HCT116 (cell line): Measurements from ENCODE around the gene ATG14. TPM values are rescaled to one million over a fixed set of nuclear protein-coding genes. Genes with fewer than 3 reads are reported as not detected.

ENCODE experiments used
- ATAC-seq: fragments of 200-7000 bp; cut with Tn5 transposase; 2 replicates; pipeline ENCODE4 v1.9.1; 2020; ENCODE audit warnings: mild to moderate bottlenecking, moderate library complexity
- BruUV-seq: library from RNA; stranded (reverse); fragments of 400-500 nt; replicated peaks from 2 replicates; lab custom pipeline; 2021; lab: Mats Ljungman, UMichigan
- CTCF ChIA-PET: fragments of 300-600 bp; sonication (Branson Sonifier 250); formaldehyde crosslinking; loops from one replicate; lab custom pipeline; 2021; ENCODE audit warnings: antibody characterized with exemption; lab: Charles Lee
- POLR2A ChIA-PET: fragments of 300-600, 350-600 bp; sonication (Branson Sonifier 250); formaldehyde crosslinking; loops from one replicate; lab custom pipeline; 2021; ENCODE audit warnings: antibody characterized with exemption; lab: Charles Lee
- RAD21 ChIA-PET, 2 experiments: fragments of 300-600 bp; sonication (Branson Sonifier 250); formaldehyde crosslinking; loops; one replicate each; lab custom pipeline; 2023; ENCODE audit warnings: low total read pairs in 2 of 2; ENCODE audit not compliant: uncharacterized antibody in 2 of 2, unreplicated experiment in 2 of 2, low non-redundant PET in 1 of 2; lab: Charles Lee
- DNase-seq: peaks from one replicate; pipeline ENCODE4 v3.0.0-alpha.2; 2010; ENCODE audit warnings: low read depth, low spot score
- H2AFZ ChIP-seq: fragments of 200-600 bp; shearing (Covaris generic), sonication (generic); 2 replicates; pipeline ENCODE4 v1.6.1; 2017; ENCODE audit warnings: low read depth, mixed run types, mixed read lengths, antibody characterized with exemption, low read length; ENCODE audit not compliant: poor library complexity, severe bottlenecking
- H3K27ac ChIP-seq: 2 replicates; pipeline ENCODE4 v1.5.1; 2012; ENCODE audit warnings: low read depth, low read length
- H3K27me3 ChIP-seq: fragments of 200-600 bp; sonication (generic); 2 replicates; pipeline ENCODE4 v1.6.1; 2016; ENCODE audit warnings: mixed run types, low read length, mixed read lengths; ENCODE audit not compliant: insufficient read depth
- H3K36me3 ChIP-seq, 2 experiments: fragments of 200-500 bp in 1 of 2; fragments of 200-600 bp in 1 of 2; sonication (Bioruptor generic) in 1 of 2; sonication (generic) in 1 of 2; 2 replicates each; pipeline versions ENCODE4 v1.5.1 to v1.6.1; 2014 to 2016; ENCODE audit warnings: low read length in 2 of 2, inconsistent platforms in 1 of 2, mixed read lengths in 1 of 2, mixed run types in 1 of 2; ENCODE audit not compliant: insufficient read depth in 2 of 2, control insufficient read depth in 1 of 2
- H3K4me1 ChIP-seq, 2 experiments: fragments of 200-600 bp in 1 of 2; sonication (generic) in 1 of 2; 2 replicates each; pipeline versions ENCODE4 v1.5.1 to v1.6.1; 2012 to 2017; ENCODE audit warnings: low read length in 2 of 2, inconsistent platforms in 1 of 2, mild to moderate bottlenecking in 1 of 2, mixed read lengths in 1 of 2, mixed run types in 1 of 2, moderate library complexity in 1 of 2; ENCODE audit not compliant: insufficient read depth in 2 of 2, control insufficient read depth in 1 of 2
- H3K4me2 ChIP-seq: fragments of 200-600 bp; sonication (generic); 2 replicates; pipeline ENCODE4 v1.6.1; 2017; ENCODE audit warnings: mixed run types, low read length, mixed read lengths
- H3K4me3 ChIP-seq, 2 experiments: fragments of 200-600 bp in 1 of 2; sonication (generic) in 1 of 2; replicated peaks in 1 of 2; 2 replicates each; pipeline ENCODE4 v1.5.1; 2011 to 2016; ENCODE audit warnings: low read length in 2 of 2, control low read depth in 1 of 2, low read depth in 1 of 2, mild to moderate bottlenecking in 1 of 2, mixed read lengths in 1 of 2, mixed run types in 1 of 2
- H3K79me2 ChIP-seq: fragments of 200-600 bp; sonication (generic); 2 replicates; pipeline ENCODE4 v1.6.1; 2017; ENCODE audit warnings: mild to moderate bottlenecking, mixed run types, low read length, moderate library complexity, mixed read lengths; ENCODE audit not compliant: insufficient read depth
- H3K9ac ChIP-seq: fragments of 200-600 bp; sonication (generic); 2 replicates; pipeline ENCODE4 v1.6.1; 2016; ENCODE audit warnings: low read length, mixed read lengths
- H3K9me2 ChIP-seq: fragments of 200-600 bp; sonication (generic), shearing (Covaris generic); 2 replicates; pipeline ENCODE4 v1.6.1; 2017; ENCODE audit warnings: mixed run types, mild to moderate bottlenecking, moderate library complexity; ENCODE audit not compliant: insufficient read depth
- H3K9me3 ChIP-seq, 2 experiments: fragments of 200-500 bp in 1 of 2; fragments of 200-600 bp in 1 of 2; sonication (Bioruptor generic) in 1 of 2; sonication (generic) in 1 of 2; 2 replicates each; pipeline ENCODE4 v1.6.1; 2014 to 2017; ENCODE audit warnings: low read length in 2 of 2, mixed read lengths in 2 of 2, inconsistent platforms in 1 of 2, low read depth in 1 of 2, mild to moderate bottlenecking in 1 of 2, mixed run types in 1 of 2, moderate library complexity in 1 of 2; ENCODE audit not compliant: control insufficient read depth in 1 of 2, insufficient read depth in 1 of 2
- H4K20me1 ChIP-seq: fragments of 200-600 bp; sonication (generic), shearing (Covaris generic); 2 replicates; pipeline ENCODE4 v1.6.1; 2017; ENCODE audit warnings: mixed run types, mild to moderate bottlenecking, moderate library complexity; ENCODE audit not compliant: insufficient read depth
- CBX3 ChIP-seq: IDR thresholded peaks from 2 replicates; pipeline ENCODE4 v1.6.1; 2012; ENCODE audit warnings: low read depth
- CEBPB ChIP-seq: IDR thresholded peaks from 2 replicates; pipeline ENCODE4 v1.6.1; 2012; ENCODE audit warnings: low read depth
- EGR1 ChIP-seq: IDR thresholded peaks from 2 replicates; pipeline ENCODE4 v1.6.1; 2012; ENCODE audit warnings: low read depth
- EZH2 ChIP-seq: fragments of 200-600 bp; sonication (generic); IDR thresholded peaks from 2 replicates; pipeline ENCODE4 v1.6.1; 2017; ENCODE audit warnings: antibody characterized with exemption, mixed run types
- JUND ChIP-seq: IDR thresholded peaks from 2 replicates; pipeline ENCODE4 v1.6.1; 2012
- POLR2A ChIP-seq: IDR thresholded peaks from 2 replicates; pipeline ENCODE4 v1.7.0; 2011; ENCODE audit warnings: borderline replicate concordance; ENCODE audit not compliant: insufficient read depth, insufficient read length; ENCODE audit errors: extremely low read depth
- POLR2AphosphoS5 ChIP-seq: IDR thresholded peaks from 2 replicates; pipeline ENCODE4 v1.6.1; 2011; ENCODE audit warnings: mild to moderate bottlenecking, low read depth, low read length, moderate library complexity
- RAD21 ChIP-seq: IDR thresholded peaks from 2 replicates; pipeline ENCODE4 v1.6.1; 2012; ENCODE audit warnings: low read depth, mild to moderate bottlenecking
- SP1 ChIP-seq: IDR thresholded peaks from 2 replicates; pipeline ENCODE4 v1.6.1; 2012; ENCODE audit warnings: low read depth
- SRF ChIP-seq: IDR thresholded peaks from 2 replicates; pipeline ENCODE4 v1.6.1; 2012; ENCODE audit warnings: low read depth
- TCF7L2 ChIP-seq: IDR thresholded peaks from 2 replicates; pipeline ENCODE4 v1.7.0; 2011; ENCODE audit warnings: borderline replicate concordance, inconsistent platforms; ENCODE audit not compliant: insufficient read depth, insufficient read length; ENCODE audit errors: extremely low read depth
- ZNF274 ChIP-seq: fragments of 200-500 bp; sonication (Bioruptor generic); IDR thresholded peaks from 2 replicates; pipeline ENCODE4 v1.6.1; 2014; ENCODE audit warnings: mild to moderate bottlenecking, low read depth, low read length, inconsistent platforms
- intact Hi-C: fragments of 100-400 bp; cut with micrococcal nuclease; formaldehyde crosslinking; loops from 2 replicates; pipeline ENCODE4 v1.10.0; 2022
- total RNA-seq: library from RNA; stranded (reverse); gene quantifications from one replicate; pipeline ENCODE4 v1.2.1, GENCODE V29; 2021; ENCODE audit not compliant: unreplicated experiment
- TF ChIP-seq, protein P1 (sequence below): IDR thresholded peaks from 2 replicates; pipeline ENCODE4 v1.6.1; 2011; ENCODE audit warnings: mild to moderate bottlenecking, low read length, moderate library complexity; ENCODE audit not compliant: insufficient replicate concordance; ENCODE audit errors: extremely low read depth
- TF ChIP-seq, protein P2 (sequence below), 3 experiments: fragments of 200-600 bp in 1 of 3; sonication (generic) in 1 of 3; IDR thresholded peaks in 2 of 3; conservative IDR thresholded peaks in 1 of 3; 2 replicates each; pipeline ENCODE4 v1.5.1; 2012 to 2017; ENCODE audit warnings: low read depth in 2 of 3, low read length in 2 of 3, antibody characterized with exemption in 1 of 3, borderline replicate concordance in 1 of 3, control low read depth in 1 of 3, mild to moderate bottlenecking in 1 of 3, mixed read lengths in 1 of 3, mixed run types in 1 of 3, moderate library complexity in 1 of 3; ENCODE audit not compliant: insufficient read depth in 1 of 3
- TF ChIP-seq, protein P3 (sequence below): IDR thresholded peaks from 2 replicates; pipeline ENCODE4 v1.6.1; 2012; ENCODE audit warnings: low read depth
- TF ChIP-seq, protein P4 (sequence below): IDR thresholded peaks from 2 replicates; pipeline ENCODE4 v1.6.1; 2012

The ATG14 gene
- total RNA-seq, 1 experiment from 2014 or later = 9.9 TPM

DNA sequence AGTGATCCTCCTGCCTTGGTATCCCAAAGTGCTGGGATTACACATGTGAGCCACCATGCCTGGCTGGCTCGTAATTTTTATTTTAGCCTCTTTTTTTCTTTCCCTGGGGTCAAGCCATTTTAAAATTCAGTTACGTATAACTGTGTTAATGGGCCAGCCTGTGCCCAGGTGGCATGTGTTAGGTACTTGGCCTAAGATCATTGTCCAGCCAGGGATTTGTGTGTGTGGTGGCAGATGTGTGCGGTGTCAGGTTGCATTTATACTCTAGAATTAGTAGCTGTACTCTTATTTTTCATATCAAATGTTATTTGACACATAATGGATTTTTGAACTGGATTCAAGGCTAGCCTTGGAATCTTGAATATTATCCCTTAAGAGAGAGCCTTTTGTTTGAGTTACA is 71.1 kb downstream of the ATG14 start:
- Histone ChIP-seq H3K36me3 (no peaks in the 10 kb centered on the region), H3K4me1 (peaks cover 0 to 7% of the 10 kb centered on the region in 2 experiments; a peak in 1 of 4 replicates), H4K20me1 (no peaks in the 10 kb centered on the region)
- no TSS peak for BruUV-seq
- CTCF ChIA-PET = no interaction called here
- no peak for ATAC-seq
- RAD21 ChIA-PET = no interaction called here
- TF ChIP-seq RAD21 (no peak), SP1 (no peak), CBX3 (no peak), EGR1 (no peak), JUND (no peak), TCF7L2 (no peak), EZH2 (no peak), SRF (no peak), ZNF274 (no peak), POLR2AphosphoS5 (no peak), POLR2A (no peak), CEBPB (no peak)
- TF ChIP-seq, protein P1, sequence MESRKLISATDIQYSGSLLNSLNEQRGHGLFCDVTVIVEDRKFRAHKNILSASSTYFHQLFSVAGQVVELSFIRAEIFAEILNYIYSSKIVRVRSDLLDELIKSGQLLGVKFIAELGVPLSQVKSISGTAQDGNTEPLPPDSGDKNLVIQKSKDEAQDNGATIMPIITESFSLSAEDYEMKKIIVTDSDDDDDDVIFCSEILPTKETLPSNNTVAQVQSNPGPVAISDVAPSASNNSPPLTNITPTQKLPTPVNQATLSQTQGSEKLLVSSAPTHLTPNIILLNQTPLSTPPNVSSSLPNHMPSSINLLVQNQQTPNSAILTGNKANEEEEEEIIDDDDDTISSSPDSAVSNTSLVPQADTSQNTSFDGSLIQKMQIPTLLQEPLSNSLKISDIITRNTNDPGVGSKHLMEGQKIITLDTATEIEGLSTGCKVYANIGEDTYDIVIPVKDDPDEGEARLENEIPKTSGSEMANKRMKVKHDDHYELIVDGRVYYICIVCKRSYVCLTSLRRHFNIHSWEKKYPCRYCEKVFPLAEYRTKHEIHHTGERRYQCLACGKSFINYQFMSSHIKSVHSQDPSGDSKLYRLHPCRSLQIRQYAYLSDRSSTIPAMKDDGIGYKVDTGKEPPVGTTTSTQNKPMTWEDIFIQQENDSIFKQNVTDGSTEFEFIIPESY = no peak
- TF ChIP-seq, protein P2, sequence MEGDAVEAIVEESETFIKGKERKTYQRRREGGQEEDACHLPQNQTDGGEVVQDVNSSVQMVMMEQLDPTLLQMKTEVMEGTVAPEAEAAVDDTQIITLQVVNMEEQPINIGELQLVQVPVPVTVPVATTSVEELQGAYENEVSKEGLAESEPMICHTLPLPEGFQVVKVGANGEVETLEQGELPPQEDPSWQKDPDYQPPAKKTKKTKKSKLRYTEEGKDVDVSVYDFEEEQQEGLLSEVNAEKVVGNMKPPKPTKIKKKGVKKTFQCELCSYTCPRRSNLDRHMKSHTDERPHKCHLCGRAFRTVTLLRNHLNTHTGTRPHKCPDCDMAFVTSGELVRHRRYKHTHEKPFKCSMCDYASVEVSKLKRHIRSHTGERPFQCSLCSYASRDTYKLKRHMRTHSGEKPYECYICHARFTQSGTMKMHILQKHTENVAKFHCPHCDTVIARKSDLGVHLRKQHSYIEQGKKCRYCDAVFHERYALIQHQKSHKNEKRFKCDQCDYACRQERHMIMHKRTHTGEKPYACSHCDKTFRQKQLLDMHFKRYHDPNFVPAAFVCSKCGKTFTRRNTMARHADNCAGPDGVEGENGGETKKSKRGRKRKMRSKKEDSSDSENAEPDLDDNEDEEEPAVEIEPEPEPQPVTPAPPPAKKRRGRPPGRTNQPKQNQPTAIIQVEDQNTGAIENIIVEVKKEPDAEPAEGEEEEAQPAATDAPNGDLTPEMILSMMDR (IDR thresholded peaks at IDR 0.05 in 2 of 3, conservative IDR thresholded peaks at IDR 0.05 in 1 of 3; ENCODE audit: borderline replicate concordance in 1 of 3, insufficient read depth in 1 of 3, low read depth in 2 of 3, low read length in 2 of 3) = no peak
- TF ChIP-seq, protein P3, sequence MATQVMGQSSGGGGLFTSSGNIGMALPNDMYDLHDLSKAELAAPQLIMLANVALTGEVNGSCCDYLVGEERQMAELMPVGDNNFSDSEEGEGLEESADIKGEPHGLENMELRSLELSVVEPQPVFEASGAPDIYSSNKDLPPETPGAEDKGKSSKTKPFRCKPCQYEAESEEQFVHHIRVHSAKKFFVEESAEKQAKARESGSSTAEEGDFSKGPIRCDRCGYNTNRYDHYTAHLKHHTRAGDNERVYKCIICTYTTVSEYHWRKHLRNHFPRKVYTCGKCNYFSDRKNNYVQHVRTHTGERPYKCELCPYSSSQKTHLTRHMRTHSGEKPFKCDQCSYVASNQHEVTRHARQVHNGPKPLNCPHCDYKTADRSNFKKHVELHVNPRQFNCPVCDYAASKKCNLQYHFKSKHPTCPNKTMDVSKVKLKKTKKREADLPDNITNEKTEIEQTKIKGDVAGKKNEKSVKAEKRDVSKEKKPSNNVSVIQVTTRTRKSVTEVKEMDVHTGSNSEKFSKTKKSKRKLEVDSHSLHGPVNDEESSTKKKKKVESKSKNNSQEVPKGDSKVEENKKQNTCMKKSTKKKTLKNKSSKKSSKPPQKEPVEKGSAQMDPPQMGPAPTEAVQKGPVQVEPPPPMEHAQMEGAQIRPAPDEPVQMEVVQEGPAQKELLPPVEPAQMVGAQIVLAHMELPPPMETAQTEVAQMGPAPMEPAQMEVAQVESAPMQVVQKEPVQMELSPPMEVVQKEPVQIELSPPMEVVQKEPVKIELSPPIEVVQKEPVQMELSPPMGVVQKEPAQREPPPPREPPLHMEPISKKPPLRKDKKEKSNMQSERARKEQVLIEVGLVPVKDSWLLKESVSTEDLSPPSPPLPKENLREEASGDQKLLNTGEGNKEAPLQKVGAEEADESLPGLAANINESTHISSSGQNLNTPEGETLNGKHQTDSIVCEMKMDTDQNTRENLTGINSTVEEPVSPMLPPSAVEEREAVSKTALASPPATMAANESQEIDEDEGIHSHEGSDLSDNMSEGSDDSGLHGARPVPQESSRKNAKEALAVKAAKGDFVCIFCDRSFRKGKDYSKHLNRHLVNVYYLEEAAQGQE = no peak
- TF ChIP-seq, protein P4, sequence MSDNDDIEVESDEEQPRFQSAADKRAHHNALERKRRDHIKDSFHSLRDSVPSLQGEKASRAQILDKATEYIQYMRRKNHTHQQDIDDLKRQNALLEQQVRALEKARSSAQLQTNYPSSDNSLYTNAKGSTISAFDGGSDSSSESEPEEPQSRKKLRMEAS = no peak
- TF ChIP-seq, all 23 proteins: peak for 0
- Histone ChIP-seq H3K27ac (no peak overlapping the region), H3K9me3 (no peaks in the 10 kb centered on the region), H3K79me2 (peaks cover 53% of the 10 kb centered on the region), H2AFZ (no peak overlapping the region), H3K9ac (no peak overlapping the region), H3K9me2 (no peaks in the 10 kb centered on the region), H3K4me2 (no peak overlapping the region), H3K4me3 (no peak overlapping the region), H3K27me3 (no peaks in the 10 kb centered on the region)
- intact Hi-C loops = no loop called here
- POLR2A ChIA-PET = no interaction called here
- no peak for DNase-seq
